Cardiac muscle cell (in vitro differentiated cells and primary cell): ENCODE results near the gene CACNG1. TPM values are rescaled to one million over a fixed set of nuclear protein-coding genes. Genes with fewer than 3 reads are reported as not detected.
"Not testable (repeated sequence)": the region's sequence is repeated elsewhere in the genome, so short reads cannot be mapped to it uniquely, and the experiment has no call there.

ENCODE experiments used
- DNase-seq, 2 donors: peaks; one replicate each; pipeline versions ENCODE4 v3.0.0 to v3.0.0-alpha.2; 2010 to 2017; ENCODE audit warnings: low read depth in 1 of 2, low spot score in 1 of 2
- H3K27ac ChIP-seq: fragments of 200-600 bp; sonication (generic); 2 replicates; pipeline ENCODE4 v1.5.1; 2016
- H3K27me3 ChIP-seq: fragments of 200-600 bp; sonication (generic); 2 replicates; pipeline ENCODE4 v1.6.0; 2016; ENCODE audit warnings: control low read depth
- H3K36me3 ChIP-seq: fragments of 200-600 bp; sonication (generic); 2 replicates; pipeline ENCODE4 v1.5.1; 2016; ENCODE audit warnings: control low read depth
- H3K4me1 ChIP-seq: fragments of 200-600 bp; sonication (generic); 2 replicates; pipeline ENCODE4 v1.8.1; 2017; ENCODE audit warnings: low read depth, mild to moderate bottlenecking, mixed run types
- H3K4me3 ChIP-seq: fragments of 200-600 bp; sonication (generic); 2 replicates; pipeline ENCODE4 v1.5.1; 2016; ENCODE audit warnings: mild to moderate bottlenecking
- H3K9me3 ChIP-seq: fragments of 200-600 bp; sonication (generic); 2 replicates; pipeline ENCODE4 v1.5.1; 2017; ENCODE audit warnings: low read depth, mild to moderate bottlenecking, control low read depth
- polyA plus RNA-seq: library from polyadenylated mRNA; unstranded; fragments of >200 nt; fragmentation: Nextera tagmentation; extraction: Ambion mirVana; gene quantifications from 2 replicates; pipeline ENCODE4 v1.2.1, GENCODE V29; 2016
- total RNA-seq: library from RNA; depleted of rRNA; stranded (reverse); fragments of >200 nt; gene quantifications from 2 replicates; pipeline ENCODE4 v1.2.3, GENCODE V29; 2016
- TF ChIP-seq, protein P1 (sequence below): IDR thresholded peaks from 2 replicates; pipeline ENCODE4 v1.5.1; 2012; ENCODE audit warnings: low read depth, mild to moderate bottlenecking, low read length

The CACNG1 gene
- total and polyA plus RNA-seq, 2 experiments from 2014 or later: not detected

DNA sequence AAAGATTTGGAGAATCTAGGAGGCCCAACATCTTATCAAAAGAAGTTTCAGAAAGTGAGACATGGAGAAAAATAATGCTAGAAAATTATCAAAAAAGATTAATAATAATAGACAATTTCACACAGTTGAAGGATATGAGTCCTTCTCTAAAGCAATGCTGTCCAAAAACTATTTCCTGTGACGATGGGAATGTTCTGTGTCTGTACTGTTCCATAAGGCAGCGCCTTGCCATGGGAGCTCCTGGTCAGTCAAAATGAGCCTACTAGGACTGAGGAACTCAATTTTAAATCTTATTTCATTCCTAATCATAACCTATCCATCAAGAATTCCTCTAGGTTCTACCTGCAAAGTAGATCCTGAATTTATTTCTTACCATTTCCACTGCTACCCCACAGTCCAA, 49.0 kb downstream of the CACNG1 start:
- no peak overlapping the region for H3K27ac ChIP-seq
- TF ChIP-seq, protein P1, sequence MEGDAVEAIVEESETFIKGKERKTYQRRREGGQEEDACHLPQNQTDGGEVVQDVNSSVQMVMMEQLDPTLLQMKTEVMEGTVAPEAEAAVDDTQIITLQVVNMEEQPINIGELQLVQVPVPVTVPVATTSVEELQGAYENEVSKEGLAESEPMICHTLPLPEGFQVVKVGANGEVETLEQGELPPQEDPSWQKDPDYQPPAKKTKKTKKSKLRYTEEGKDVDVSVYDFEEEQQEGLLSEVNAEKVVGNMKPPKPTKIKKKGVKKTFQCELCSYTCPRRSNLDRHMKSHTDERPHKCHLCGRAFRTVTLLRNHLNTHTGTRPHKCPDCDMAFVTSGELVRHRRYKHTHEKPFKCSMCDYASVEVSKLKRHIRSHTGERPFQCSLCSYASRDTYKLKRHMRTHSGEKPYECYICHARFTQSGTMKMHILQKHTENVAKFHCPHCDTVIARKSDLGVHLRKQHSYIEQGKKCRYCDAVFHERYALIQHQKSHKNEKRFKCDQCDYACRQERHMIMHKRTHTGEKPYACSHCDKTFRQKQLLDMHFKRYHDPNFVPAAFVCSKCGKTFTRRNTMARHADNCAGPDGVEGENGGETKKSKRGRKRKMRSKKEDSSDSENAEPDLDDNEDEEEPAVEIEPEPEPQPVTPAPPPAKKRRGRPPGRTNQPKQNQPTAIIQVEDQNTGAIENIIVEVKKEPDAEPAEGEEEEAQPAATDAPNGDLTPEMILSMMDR: no peak
- peaks cover 3% of the 10 kb centered on the region for H3K9me3 ChIP-seq
- H3K36me3 ChIP-seq: peaks cover 2% of the 10 kb centered on the region
- no peaks in the 10 kb centered on the region for H3K4me1 ChIP-seq
- no peaks in the 10 kb centered on the region for H3K27me3 ChIP-seq
- peak in 1 of 2 donors; percentile 28 for DNase-seq
- no peak overlapping the region for H3K4me3 ChIP-seq

DNA sequence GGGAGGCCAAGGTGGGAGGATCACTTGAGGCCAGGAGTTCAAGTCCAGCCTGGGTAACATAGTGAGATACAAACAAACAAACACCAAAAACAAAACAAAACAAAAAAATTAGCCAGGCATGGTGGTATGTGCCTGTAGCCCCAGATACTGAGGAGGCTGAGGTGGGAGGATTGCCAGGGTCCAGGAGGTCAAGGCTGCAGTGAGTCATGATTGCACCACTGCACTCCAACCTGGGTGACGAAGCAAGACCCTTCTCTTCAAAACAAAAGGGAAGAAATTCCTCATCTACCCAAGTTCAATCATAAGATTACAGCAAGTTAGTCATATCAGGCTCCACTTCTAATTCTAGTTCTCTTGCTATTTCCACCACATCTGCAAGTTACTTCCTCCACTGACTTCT, 50.9 kb downstream of the CACNG1 start:
- DNase-seq: peak in 1 of 2 donors; percentile 81
- H3K4me3 ChIP-seq, H3K27me3 ChIP-seq, H3K36me3 ChIP-seq, H3K9me3 ChIP-seq, H3K27ac ChIP-seq, H3K4me1 ChIP-seq: not testable (repeated sequence)

DNA sequence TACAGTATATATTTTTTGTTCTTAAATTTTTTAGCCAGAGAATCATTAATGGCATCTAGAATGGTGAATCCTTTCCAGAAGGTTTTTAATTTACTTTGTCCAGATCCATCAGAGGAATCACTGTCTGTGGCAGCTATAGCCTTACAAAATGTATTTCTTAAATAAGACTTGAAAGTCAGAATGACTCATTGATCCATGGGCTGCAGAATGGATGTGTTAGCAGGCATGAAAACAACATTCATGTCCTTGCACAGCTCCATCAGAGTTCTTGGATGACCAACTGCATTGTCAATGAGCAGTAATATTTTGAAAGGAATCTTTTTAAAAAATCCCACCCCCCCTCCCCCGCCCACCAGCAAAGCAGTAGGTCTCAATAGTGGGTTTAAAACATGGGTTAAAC, 51.4 kb downstream of the CACNG1 start:
- H3K4me3 ChIP-seq: no peak overlapping the region
- no peaks in the 10 kb centered on the region for H3K9me3 ChIP-seq
- no peaks in the 10 kb centered on the region for H3K27me3 ChIP-seq
- H3K27ac ChIP-seq: no peak overlapping the region
- peaks cover 2% of the 10 kb centered on the region for H3K36me3 ChIP-seq
- peak in 1 of 2 donors; percentile 35 for DNase-seq
- TF ChIP-seq, protein P1: no peak
- no peaks in the 10 kb centered on the region for H3K4me1 ChIP-seq

DNA sequence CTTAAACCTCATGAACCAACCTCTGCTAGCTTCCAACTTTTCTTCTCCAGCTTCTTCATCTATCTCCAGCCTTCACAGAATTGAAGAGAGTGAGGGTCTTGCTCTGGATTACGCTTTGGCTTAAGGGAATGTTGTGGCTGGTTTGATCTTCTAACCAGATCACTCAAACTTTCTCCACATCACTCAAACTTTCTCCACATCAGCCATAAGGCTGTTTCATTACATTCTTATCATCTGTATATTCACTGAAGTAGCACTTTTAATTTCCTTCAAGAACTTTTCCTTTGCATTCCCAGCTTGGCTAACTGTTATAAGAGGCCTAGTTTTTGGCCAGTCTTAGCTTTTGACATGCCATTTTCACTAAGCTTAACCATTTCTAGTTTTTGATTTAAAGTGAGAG, 52.3 kb downstream of the CACNG1 start:
- DNase-seq: no peak
- Histone ChIP-seq H3K27ac (no peak overlapping the region), H3K27me3 (no peaks in the 10 kb centered on the region), H3K4me3 (no peak overlapping the region), H3K9me3 (no peaks in the 10 kb centered on the region), H3K36me3 (peaks cover 2% of the 10 kb centered on the region), H3K4me1 (no peaks in the 10 kb centered on the region)
- TF ChIP-seq, protein P1: no peak

DNA sequence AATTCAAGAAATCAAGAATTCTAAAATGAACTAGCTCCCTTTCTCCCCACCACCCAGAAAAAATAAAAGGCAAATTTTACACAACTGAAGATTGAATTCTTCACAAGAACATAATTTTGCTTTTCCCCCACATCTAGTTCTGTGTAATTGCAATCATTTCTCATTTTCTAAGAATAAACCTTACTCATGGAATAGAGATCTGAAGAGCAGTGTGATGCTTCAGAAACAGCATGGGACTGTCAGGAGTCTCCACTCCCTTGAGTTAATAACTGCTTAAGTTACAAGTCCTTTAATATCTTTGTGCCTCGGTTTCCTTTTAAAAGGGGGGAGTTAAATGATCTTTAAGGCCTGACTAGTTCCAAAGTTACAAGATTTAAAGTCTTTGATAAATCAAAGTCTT, 53.7 kb downstream of the CACNG1 start:
- H3K27me3 ChIP-seq: no peaks in the 10 kb centered on the region
- no peaks in the 10 kb centered on the region for H3K9me3 ChIP-seq
- no peak overlapping the region for H3K4me3 ChIP-seq
- H3K36me3 ChIP-seq: peaks cover 2% of the 10 kb centered on the region
- H3K4me1 ChIP-seq: no peaks in the 10 kb centered on the region
- no peak overlapping the region for H3K27ac ChIP-seq
- TF ChIP-seq, protein P1: no peak
- DNase-seq: no peak

DNA sequence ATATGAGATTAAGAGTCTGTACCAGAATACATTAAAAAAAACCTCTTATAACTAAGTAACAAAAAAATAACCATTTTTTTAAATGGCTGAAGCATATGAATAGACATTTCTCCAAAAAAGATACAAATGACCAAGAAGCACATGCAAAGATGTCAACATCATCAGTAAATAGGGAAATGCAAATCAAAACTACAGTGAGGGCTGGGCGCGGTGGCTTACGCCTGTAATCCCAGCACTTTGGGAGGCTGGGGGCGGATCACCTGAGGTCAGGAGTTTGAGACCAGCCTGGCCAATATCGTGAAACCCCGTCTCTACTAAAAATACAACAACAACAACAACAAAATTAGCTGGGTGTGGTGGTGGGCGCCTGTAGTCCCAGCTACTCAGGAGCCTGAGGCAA, 60.3 kb downstream of the CACNG1 start:
- not testable (repeated sequence) for H3K4me3 ChIP-seq, H3K27ac ChIP-seq, H3K9me3 ChIP-seq, H3K27me3 ChIP-seq, H3K4me1 ChIP-seq, DNase-seq
- peaks cover 26% of the 10 kb centered on the region for H3K36me3 ChIP-seq

DNA sequence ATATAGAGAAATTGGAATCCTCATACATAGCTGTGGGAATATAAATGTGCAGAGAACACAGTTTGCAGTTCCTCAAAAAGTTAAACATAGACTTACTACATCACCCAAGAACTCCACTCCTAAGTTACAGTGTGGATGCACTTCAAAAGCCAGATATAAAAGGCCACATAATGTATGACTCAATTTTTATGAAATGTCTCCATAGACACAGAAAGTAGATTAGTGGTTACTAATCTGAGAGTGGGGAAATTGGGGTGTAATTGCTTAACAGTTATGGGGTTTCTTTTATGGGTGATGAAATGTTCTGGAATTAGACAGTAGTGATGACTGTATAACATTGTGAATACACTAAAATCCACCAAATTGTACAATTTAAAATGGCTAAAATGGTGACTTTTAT, 60.9 kb downstream of the CACNG1 start:
- Histone ChIP-seq H3K4me1 (peaks cover 3% of the 10 kb centered on the region), H3K36me3 (peaks cover 26% of the 10 kb centered on the region), H3K4me3 (no peak overlapping the region), H3K27me3 (no peaks in the 10 kb centered on the region), H3K27ac (no peak overlapping the region), H3K9me3 (no peaks in the 10 kb centered on the region)
- DNase-seq: peak in 1 of 2 donors; percentile 80
- TF ChIP-seq, protein P1: no peak
